Measurements from ENCODE around the gene MYMK.

DNA sequence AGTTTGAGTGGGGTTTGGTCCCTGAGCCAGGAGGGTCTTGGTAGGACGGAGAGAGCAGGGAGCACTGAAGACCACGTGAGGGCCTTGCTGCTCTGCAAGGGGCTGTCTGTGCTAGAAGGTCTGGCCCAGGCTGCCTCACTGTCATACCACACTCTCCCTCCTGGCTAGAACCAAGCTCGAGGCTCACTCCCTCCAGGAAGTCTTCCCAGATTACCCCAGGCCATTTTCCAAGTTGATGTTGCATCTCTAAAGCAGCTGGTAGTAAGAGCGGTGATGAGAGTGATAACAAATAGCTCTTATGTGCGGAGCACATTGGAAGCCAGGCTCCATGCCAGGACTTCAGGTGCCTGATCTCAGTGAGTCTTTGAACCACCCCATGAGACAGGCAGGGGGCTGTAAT, 6.6 kb downstream of the MYMK start:
- TF ChIP-seq, protein P1, sequence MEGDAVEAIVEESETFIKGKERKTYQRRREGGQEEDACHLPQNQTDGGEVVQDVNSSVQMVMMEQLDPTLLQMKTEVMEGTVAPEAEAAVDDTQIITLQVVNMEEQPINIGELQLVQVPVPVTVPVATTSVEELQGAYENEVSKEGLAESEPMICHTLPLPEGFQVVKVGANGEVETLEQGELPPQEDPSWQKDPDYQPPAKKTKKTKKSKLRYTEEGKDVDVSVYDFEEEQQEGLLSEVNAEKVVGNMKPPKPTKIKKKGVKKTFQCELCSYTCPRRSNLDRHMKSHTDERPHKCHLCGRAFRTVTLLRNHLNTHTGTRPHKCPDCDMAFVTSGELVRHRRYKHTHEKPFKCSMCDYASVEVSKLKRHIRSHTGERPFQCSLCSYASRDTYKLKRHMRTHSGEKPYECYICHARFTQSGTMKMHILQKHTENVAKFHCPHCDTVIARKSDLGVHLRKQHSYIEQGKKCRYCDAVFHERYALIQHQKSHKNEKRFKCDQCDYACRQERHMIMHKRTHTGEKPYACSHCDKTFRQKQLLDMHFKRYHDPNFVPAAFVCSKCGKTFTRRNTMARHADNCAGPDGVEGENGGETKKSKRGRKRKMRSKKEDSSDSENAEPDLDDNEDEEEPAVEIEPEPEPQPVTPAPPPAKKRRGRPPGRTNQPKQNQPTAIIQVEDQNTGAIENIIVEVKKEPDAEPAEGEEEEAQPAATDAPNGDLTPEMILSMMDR (conservative IDR thresholded peaks at IDR 0.05; ENCODE audit: low read depth in 2 of 2) = no peak
- TF ChIP-seq POLR2AphosphoS5 (IDR thresholded peaks at IDR 0.05; ENCODE audit: low read depth) (no peak), EZH2 (IDR thresholded peaks at IDR 0.05; ENCODE audit: low read depth, unreplicated experiment) (no peak), EZH2phosphoT487 (IDR thresholded peaks at IDR 0.05; ENCODE audit: unreplicated experiment) (no peak), ZNF114 (CRISPR knock-in tag; IDR thresholded peaks at IDR 0.05) (no peak), NANOG (IDR thresholded peaks at IDR 0.05; ENCODE audit: borderline replicate concordance) (no peak)
- TF ChIP-seq, protein P2, sequence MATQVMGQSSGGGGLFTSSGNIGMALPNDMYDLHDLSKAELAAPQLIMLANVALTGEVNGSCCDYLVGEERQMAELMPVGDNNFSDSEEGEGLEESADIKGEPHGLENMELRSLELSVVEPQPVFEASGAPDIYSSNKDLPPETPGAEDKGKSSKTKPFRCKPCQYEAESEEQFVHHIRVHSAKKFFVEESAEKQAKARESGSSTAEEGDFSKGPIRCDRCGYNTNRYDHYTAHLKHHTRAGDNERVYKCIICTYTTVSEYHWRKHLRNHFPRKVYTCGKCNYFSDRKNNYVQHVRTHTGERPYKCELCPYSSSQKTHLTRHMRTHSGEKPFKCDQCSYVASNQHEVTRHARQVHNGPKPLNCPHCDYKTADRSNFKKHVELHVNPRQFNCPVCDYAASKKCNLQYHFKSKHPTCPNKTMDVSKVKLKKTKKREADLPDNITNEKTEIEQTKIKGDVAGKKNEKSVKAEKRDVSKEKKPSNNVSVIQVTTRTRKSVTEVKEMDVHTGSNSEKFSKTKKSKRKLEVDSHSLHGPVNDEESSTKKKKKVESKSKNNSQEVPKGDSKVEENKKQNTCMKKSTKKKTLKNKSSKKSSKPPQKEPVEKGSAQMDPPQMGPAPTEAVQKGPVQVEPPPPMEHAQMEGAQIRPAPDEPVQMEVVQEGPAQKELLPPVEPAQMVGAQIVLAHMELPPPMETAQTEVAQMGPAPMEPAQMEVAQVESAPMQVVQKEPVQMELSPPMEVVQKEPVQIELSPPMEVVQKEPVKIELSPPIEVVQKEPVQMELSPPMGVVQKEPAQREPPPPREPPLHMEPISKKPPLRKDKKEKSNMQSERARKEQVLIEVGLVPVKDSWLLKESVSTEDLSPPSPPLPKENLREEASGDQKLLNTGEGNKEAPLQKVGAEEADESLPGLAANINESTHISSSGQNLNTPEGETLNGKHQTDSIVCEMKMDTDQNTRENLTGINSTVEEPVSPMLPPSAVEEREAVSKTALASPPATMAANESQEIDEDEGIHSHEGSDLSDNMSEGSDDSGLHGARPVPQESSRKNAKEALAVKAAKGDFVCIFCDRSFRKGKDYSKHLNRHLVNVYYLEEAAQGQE (IDR thresholded peaks at IDR 0.05; ENCODE audit: unreplicated experiment) = no peak

Measured in GM23338 (cell line).